ENCODE data around the gene ELSPBP1.

DNA sequence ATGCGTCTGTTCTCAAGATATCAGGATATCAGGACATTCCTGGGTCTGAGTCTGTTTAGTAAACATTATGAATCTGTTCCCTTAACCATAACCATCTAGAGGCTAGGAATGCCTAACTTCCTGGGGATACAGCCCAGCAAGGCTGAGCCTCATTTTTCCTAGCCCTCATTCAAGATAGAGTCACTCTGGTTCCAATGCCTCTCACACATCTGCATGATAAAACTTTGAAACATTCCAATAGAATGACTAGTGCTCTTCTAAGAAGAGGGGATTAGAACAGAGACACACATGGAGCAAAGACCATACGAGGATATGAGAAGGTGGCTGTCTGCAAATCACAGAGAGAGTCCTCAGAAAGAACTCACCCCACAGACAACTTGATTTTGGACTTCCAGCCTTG, 70.1 kb downstream of the ELSPBP1 start:
- TF ChIP-seq, protein P1, sequence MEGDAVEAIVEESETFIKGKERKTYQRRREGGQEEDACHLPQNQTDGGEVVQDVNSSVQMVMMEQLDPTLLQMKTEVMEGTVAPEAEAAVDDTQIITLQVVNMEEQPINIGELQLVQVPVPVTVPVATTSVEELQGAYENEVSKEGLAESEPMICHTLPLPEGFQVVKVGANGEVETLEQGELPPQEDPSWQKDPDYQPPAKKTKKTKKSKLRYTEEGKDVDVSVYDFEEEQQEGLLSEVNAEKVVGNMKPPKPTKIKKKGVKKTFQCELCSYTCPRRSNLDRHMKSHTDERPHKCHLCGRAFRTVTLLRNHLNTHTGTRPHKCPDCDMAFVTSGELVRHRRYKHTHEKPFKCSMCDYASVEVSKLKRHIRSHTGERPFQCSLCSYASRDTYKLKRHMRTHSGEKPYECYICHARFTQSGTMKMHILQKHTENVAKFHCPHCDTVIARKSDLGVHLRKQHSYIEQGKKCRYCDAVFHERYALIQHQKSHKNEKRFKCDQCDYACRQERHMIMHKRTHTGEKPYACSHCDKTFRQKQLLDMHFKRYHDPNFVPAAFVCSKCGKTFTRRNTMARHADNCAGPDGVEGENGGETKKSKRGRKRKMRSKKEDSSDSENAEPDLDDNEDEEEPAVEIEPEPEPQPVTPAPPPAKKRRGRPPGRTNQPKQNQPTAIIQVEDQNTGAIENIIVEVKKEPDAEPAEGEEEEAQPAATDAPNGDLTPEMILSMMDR (IDR thresholded peaks at IDR 0.05), result no peak
- TF ChIP-seq POLR2A (IDR thresholded peaks at IDR 0.05), result no peak
